Activated naive CD8-positive, alpha-beta T cell treated with anti-CD3 and anti-CD28 coated beads, Interleukin-2, amount 50 U/mL, for 24 hours (primary cell): ENCODE measurements around the gene TMC4.

Experiments used
- ATAC-seq: fragments of 150-1000 bp; cut with Tn5 transposase; one replicate; pipeline ENCODE4 v1.10.0; 2021
- DNase-seq: peaks from one replicate; pipeline ENCODE4 v3.0.0; 2021
- H3K27ac Mint-ChIP-seq: one replicate; pipeline ENCODE4 v1.8.0; 2021; ENCODE audit warnings: mild to moderate bottlenecking, mixed read lengths
- H3K27me3 Mint-ChIP-seq: one replicate; pipeline ENCODE4 v1.8.0; 2021; ENCODE audit warnings: mixed read lengths
- H3K36me3 Mint-ChIP-seq: one replicate; pipeline ENCODE4 v1.8.0; 2021; ENCODE audit warnings: low read depth, mixed read lengths
- H3K4me1 Mint-ChIP-seq: one replicate; pipeline ENCODE4 v1.8.0; 2021; ENCODE audit warnings: mixed read lengths
- H3K4me3 Mint-ChIP-seq: one replicate; pipeline ENCODE4 v1.8.0; 2021; ENCODE audit warnings: mild to moderate bottlenecking, moderate library complexity, mixed read lengths
- H3K9me3 Mint-ChIP-seq: one replicate; pipeline ENCODE4 v1.8.0; 2021; ENCODE audit warnings: mixed read lengths

The TMC4 gene

GRCh38 chr19:54145541-54146158, 27.3 kb downstream of the TMC4 start:
- Mint-ChIP-seq H3K36me3 (peaks cover 45% of the 10 kb centered on the region), H3K9me3 (no peaks in the 10 kb centered on the region)
- DNase-seq = no peak

GRCh38 chr19:54142166-54142780, 30.7 kb downstream of the TMC4 start:
- Mint-ChIP-seq H3K27me3 (peaks cover 2% of the 10 kb centered on the region), H3K4me1 (peaks cover 29% of the 10 kb centered on the region), H3K36me3 (peaks cover 38% of the 10 kb centered on the region), H3K9me3 (no peaks in the 10 kb centered on the region), H3K27ac (peak overlapping the region; percentile 50), H3K4me3 (no peak overlapping the region)
- ATAC-seq (no peak), DNase-seq (no peak)

More at GRCh38 chr19:54145541-54146158, 27.3 kb downstream of the TMC4 start:
- Mint-ChIP-seq H3K27me3 (no peaks in the 10 kb centered on the region), H3K27ac (no peak overlapping the region), H3K4me3 (no peak overlapping the region), H3K4me1 (peaks cover 7% of the 10 kb centered on the region)
- ATAC-seq = no peak

GRCh38 chr19:54141356-54141755, 31.6 kb downstream of the TMC4 start:
- peaks cover 5% of the 10 kb centered on the region for H3K27me3 Mint-ChIP-seq
- no peaks in the 10 kb centered on the region for H3K9me3 Mint-ChIP-seq
- H3K4me3 Mint-ChIP-seq = no peak overlapping the region
- H3K4me1 Mint-ChIP-seq = peaks cover 38% of the 10 kb centered on the region
- H3K27ac Mint-ChIP-seq = peak overlapping the region; percentile 22
- ATAC-seq = no peak
- peaks cover 30% of the 10 kb centered on the region for H3K36me3 Mint-ChIP-seq
- DNase-seq = no peak

- Mint-ChIP-seq H3K36me3 (peaks cover 11% of the 10 kb centered on the region), H3K27ac (peak overlapping the region; percentile 92), H3K4me1 (peaks cover 45% of the 10 kb centered on the region), H3K4me3 (peak overlapping the region; percentile 87), H3K27me3 (peaks cover 5% of the 10 kb centered on the region), H3K9me3 (no peaks in the 10 kb centered on the region)
- no peak for ATAC-seq
- peak; percentile 49 for DNase-seq
Observed at GRCh38 chr19:54138489-54139256, 34.3 kb downstream of the TMC4 start.

- Mint-ChIP-seq H3K4me1 (peaks cover 45% of the 10 kb centered on the region), H3K9me3 (no peaks in the 10 kb centered on the region), H3K36me3 (peaks cover 8% of the 10 kb centered on the region), H3K27ac (peak within 1 kb of the TSS; percentile 92), H3K4me3 (peak within 1 kb of the TSS; percentile 87), H3K27me3 (peaks cover 5% of the 10 kb centered on the region)
- ATAC-seq (no peak), DNase-seq (peak; percentile 39)
Observed at GRCh38 chr19:54137699-54138488, 35.1 kb downstream of the TMC4 start, which contains the start of gene CNOT3. Gene CNOT3 (plus strand): TSS chr19:54137762. CDS start chr19:54142979, 5,217 bp downstream.

- ATAC-seq (peak; percentile 91), DNase-seq (peak; percentile 98)
- Mint-ChIP-seq H3K27me3 (peaks cover 5% of the 10 kb centered on the region), H3K4me1 (peaks cover 43% of the 10 kb centered on the region), H3K9me3 (no peaks in the 10 kb centered on the region), H3K4me3 (peak overlapping the region; percentile 85), H3K27ac (peak overlapping the region; percentile 90), H3K36me3 (peaks cover 3% of the 10 kb centered on the region)
Observed at GRCh38 chr19:54136864-54137698, 35.9 kb downstream of the TMC4 start.

GRCh38 chr19:54136086-54136863, 36.7 kb downstream of the TMC4 start:
- Mint-ChIP-seq H3K36me3 (peaks cover 3% of the 10 kb centered on the region), H3K27ac (peak overlapping the region; percentile 90), H3K27me3 (peaks cover 5% of the 10 kb centered on the region), H3K4me1 (peaks cover 38% of the 10 kb centered on the region), H3K9me3 (no peaks in the 10 kb centered on the region), H3K4me3 (peak overlapping the region; percentile 85)
- DNase-seq (no peak), ATAC-seq (no peak)

GRCh38 chr19:54133957-54134590, 38.9 kb downstream of the TMC4 start:
- H3K4me1 Mint-ChIP-seq = peaks cover 23% of the 10 kb centered on the region
- no peak overlapping the region for H3K4me3 Mint-ChIP-seq
- H3K27me3 Mint-ChIP-seq = peaks cover 5% of the 10 kb centered on the region
- H3K36me3 Mint-ChIP-seq = peaks cover 3% of the 10 kb centered on the region
- DNase-seq = no peak
- H3K27ac Mint-ChIP-seq = no peak overlapping the region
- no peak for ATAC-seq
- no peaks in the 10 kb centered on the region for H3K9me3 Mint-ChIP-seq

GRCh38 chr19:54133312-54133956, 39.5 kb downstream of the TMC4 start:
- H3K4me3 Mint-ChIP-seq = no peak overlapping the region
- peaks cover 5% of the 10 kb centered on the region for H3K27me3 Mint-ChIP-seq
- no peaks in the 10 kb centered on the region for H3K9me3 Mint-ChIP-seq
- H3K36me3 Mint-ChIP-seq = peaks cover 3% of the 10 kb centered on the region
- no peak overlapping the region for H3K27ac Mint-ChIP-seq
- DNase-seq = no peak
- H3K4me1 Mint-ChIP-seq = peaks cover 18% of the 10 kb centered on the region
- no peak for ATAC-seq

- no peaks in the 10 kb centered on the region for H3K27me3 Mint-ChIP-seq
- no peak overlapping the region for H3K27ac Mint-ChIP-seq
- no peak for DNase-seq
- H3K9me3 Mint-ChIP-seq = no peaks in the 10 kb centered on the region
- ATAC-seq = no peak
- H3K4me3 Mint-ChIP-seq = no peak overlapping the region
- peaks cover 9% of the 10 kb centered on the region for H3K36me3 Mint-ChIP-seq
- H3K4me1 Mint-ChIP-seq = no peaks in the 10 kb centered on the region
Observed at GRCh38 chr19:54129617-54129996, 43.4 kb downstream of the TMC4 start.

- DNase-seq (no peak), ATAC-seq (no peak)
- no peaks in the 10 kb centered on the region for H3K9me3 Mint-ChIP-seq
- no peak overlapping the region for H3K27ac Mint-ChIP-seq
- no peak overlapping the region for H3K4me3 Mint-ChIP-seq
- peaks cover 11% of the 10 kb centered on the region for H3K36me3 Mint-ChIP-seq
- no peaks in the 10 kb centered on the region for H3K27me3 Mint-ChIP-seq
- no peaks in the 10 kb centered on the region for H3K4me1 Mint-ChIP-seq
Observed at GRCh38 chr19:54128796-54129616, 44.0 kb downstream of the TMC4 start.

- Mint-ChIP-seq H3K27me3 (no peaks in the 10 kb centered on the region), H3K27ac (no peak overlapping the region), H3K4me1 (no peaks in the 10 kb centered on the region), H3K9me3 (no peaks in the 10 kb centered on the region), H3K36me3 (peaks cover 13% of the 10 kb centered on the region), H3K4me3 (no peak overlapping the region)
- ATAC-seq (no peak), DNase-seq (no peak)
Observed at GRCh38 chr19:54128441-54128725, 44.6 kb downstream of the TMC4 start.
